Measurements from ENCODE around the gene LMAN2L.

DNA sequence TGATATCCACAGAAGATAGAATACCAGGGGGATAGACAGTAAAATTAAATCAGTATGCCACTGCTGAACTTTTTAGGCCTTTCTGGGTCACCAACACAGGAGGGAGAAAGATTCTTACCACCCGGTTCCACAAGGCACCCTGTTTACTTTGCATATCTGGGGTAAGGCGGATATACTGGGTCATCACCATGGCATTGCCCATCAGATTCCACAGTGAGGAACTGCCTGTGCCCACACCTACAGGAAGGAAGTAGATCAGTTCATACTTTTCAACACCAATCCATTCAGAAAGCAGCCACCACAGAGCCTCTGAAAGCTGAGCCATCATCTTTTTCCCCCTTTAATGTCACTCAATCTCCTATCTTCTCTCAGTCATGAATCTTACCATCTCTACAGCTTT, 2.0 kb downstream of the LMAN2L start:
- TF ChIP-seq CTCF (IDR thresholded peaks at IDR 0.05; ENCODE audit: control extremely low read depth in 1 of 3, insufficient read depth in 1 of 3, low read depth in 1 of 3, low read length in 3 of 3) (no peak), POLR2A (IDR thresholded peaks at IDR 0.05; ENCODE audit: control extremely low read depth in 1 of 2, low read depth in 2 of 2, low read length in 2 of 2) (no peak)

Measured in H1 (cell line).